H1 (cell line): ENCODE measurements around the gene FKBP1A. TPM values are rescaled to one million over a fixed set of nuclear protein-coding genes. Genes with fewer than 3 reads are reported as not detected.

Experiments used
- CTCF ChIA-PET: fragments of 300-600 bp; sonication (Branson Sonifier 250); formaldehyde crosslinking; loops from one replicate; lab custom pipeline; 2021; ENCODE audit not compliant: partially characterized antibody; lab: Charles Lee
- POLR2A ChIA-PET: fragments of 300-600 bp; sonication (Branson Sonifier 250); formaldehyde crosslinking; loops from one replicate; lab custom pipeline; 2021; ENCODE audit warnings: inconsistent platforms; ENCODE audit not compliant: partially characterized antibody; lab: Charles Lee
- DNase-seq, 2 experiments: peaks; one replicate each; pipeline versions ENCODE4 v3.0.0 to v3.0.0-alpha.2; 2010 to 2022; ENCODE audit warnings: low spot score in 2 of 2, low read depth in 1 of 2, mixed read lengths in 1 of 2
- FAIRE-seq: peaks from 2 replicates; lab custom pipeline; 2011; peaks lifted over from hg19 to GRCh38; lab: Jason Lieb, UNC
- H2AFZ ChIP-seq: 2 replicates; pipeline ENCODE4 v1.8.1; 2012; ENCODE audit warnings: low read length, inconsistent platforms
- H2AK5ac ChIP-seq: 2 replicates; pipeline ENCODE4 v1.6.1; 2013; ENCODE audit warnings: low read depth, low read length
- H2BK120ac ChIP-seq: replicated peaks from 2 replicates; pipeline ENCODE3; 2013; ENCODE audit warnings: low read depth, low read length, inconsistent platforms
- H2BK12ac ChIP-seq: 2 replicates; pipeline ENCODE4 v1.6.1; 2013; ENCODE audit warnings: low read depth, low read length
- H2BK15ac ChIP-seq: 2 replicates; pipeline ENCODE4 v1.6.1; 2013; ENCODE audit warnings: low read length
- H2BK20ac ChIP-seq: 2 replicates; pipeline ENCODE4 v1.6.1; 2013; ENCODE audit warnings: low read length
- H2BK5ac ChIP-seq: 2 replicates; pipeline ENCODE4 v1.6.1; 2013; ENCODE audit warnings: low read depth, low read length
- H3K14ac ChIP-seq: 2 replicates; pipeline ENCODE4 v1.6.1; 2013; ENCODE audit warnings: inconsistent platforms; ENCODE audit not compliant: insufficient read length
- H3K18ac ChIP-seq: 2 replicates; pipeline ENCODE4 v1.6.1; 2013; ENCODE audit warnings: low read length; ENCODE audit errors: extremely low read depth
- H3K23ac ChIP-seq: 2 replicates; pipeline ENCODE4 v1.6.1; 2013; ENCODE audit warnings: inconsistent platforms; ENCODE audit not compliant: insufficient read length
- H3K23me2 ChIP-seq: 2 replicates; pipeline ENCODE4 v1.6.1; 2013; ENCODE audit warnings: low read depth, low read length
- H3K27ac ChIP-seq: 2 replicates; pipeline ENCODE4 v1.6.1; 2011; ENCODE audit warnings: low read depth, low read length, inconsistent platforms
- H3K27me3 ChIP-seq, 4 experiments: replicated peaks in 1 of 4; 1 replicate in 1 of 4; 2 replicates in 3 of 4; pipeline versions ENCODE4 v1.6.1 to v1.8.1; 2011 to 2013; ENCODE audit warnings: low read length in 3 of 4, mild to moderate bottlenecking in 3 of 4, inconsistent platforms in 2 of 4, mixed read lengths in 2 of 4, moderate library complexity in 1 of 4; ENCODE audit not compliant: control insufficient read depth in 3 of 4, insufficient read depth in 3 of 4; ENCODE audit errors: extremely low read depth in 1 of 4
- H3K36me3 ChIP-seq, 4 experiments: 2 replicates each; pipeline versions ENCODE4 v1.6.1 to v1.8.1; 2011 to 2013; ENCODE audit warnings: mild to moderate bottlenecking in 4 of 4, low read length in 3 of 4, moderate library complexity in 2 of 4, control low read depth in 1 of 4, inconsistent platforms in 1 of 4; ENCODE audit not compliant: insufficient read depth in 4 of 4, control insufficient read depth in 2 of 4
- H3K4ac ChIP-seq: replicated peaks from 2 replicates; pipeline ENCODE3; 2013; ENCODE audit warnings: low read length, low read depth, mixed read lengths, inconsistent platforms; ENCODE audit not compliant: insufficient read length
- H3K4me1 ChIP-seq, 4 experiments: replicated peaks in 1 of 4; 1 replicate in 1 of 4; 2 replicates in 3 of 4; pipeline versions ENCODE4 v1.6.1 to v1.8.1; 2011 to 2013; ENCODE audit warnings: low read length in 3 of 4, inconsistent platforms in 2 of 4, mixed read lengths in 1 of 4; ENCODE audit not compliant: insufficient read depth in 4 of 4, control insufficient read depth in 3 of 4
- H3K4me2 ChIP-seq, 2 experiments: 2 replicates each; pipeline versions ENCODE4 v1.6.1 to v1.8.1; 2011 to 2013; ENCODE audit warnings: low read depth in 2 of 2, low read length in 2 of 2, control low read depth in 1 of 2, inconsistent platforms in 1 of 2, mild to moderate bottlenecking in 1 of 2; ENCODE audit not compliant: insufficient read depth in 1 of 2
- H3K4me3 ChIP-seq, 4 experiments: fragments of 200-600, 300-600 bp in 1 of 4; sonication (generic), shearing (Covaris generic), sonication (Bioruptor Twin) in 1 of 4; 2 replicates each; pipeline versions ENCODE4 v1.5.1 to v1.8.1; 2011 to 2016; ENCODE audit warnings: low read length in 4 of 4, low read depth in 3 of 4, control low read depth in 2 of 4, inconsistent platforms in 2 of 4, mild to moderate bottlenecking in 2 of 4, mixed read lengths in 1 of 4, moderate library complexity in 1 of 4; ENCODE audit not compliant: insufficient read depth in 2 of 4; ENCODE audit errors: extremely low read depth in 1 of 4
- H3K56ac ChIP-seq: replicated peaks from 2 replicates; pipeline ENCODE3; 2013; ENCODE audit warnings: low read depth, mild to moderate bottlenecking, mixed read lengths, low read length, inconsistent platforms; ENCODE audit not compliant: insufficient read length
- H3K79me1 ChIP-seq: 2 replicates; pipeline ENCODE4 v1.6.1; 2013; ENCODE audit warnings: low read depth, low read length, control low read depth
- H3K79me2 ChIP-seq, 2 experiments: 2 replicates each; pipeline versions ENCODE4 v1.6.1 to v1.8.1; 2012 to 2013; ENCODE audit warnings: low read length in 2 of 2, mild to moderate bottlenecking in 2 of 2, inconsistent platforms in 1 of 2; ENCODE audit not compliant: insufficient read depth in 2 of 2, control insufficient read depth in 1 of 2
- H3K9ac ChIP-seq, 4 experiments: replicated peaks in 1 of 4; 1 replicate in 1 of 4; 2 replicates in 3 of 4; pipeline versions ENCODE4 v1.6.1 to v1.8.1; 2011 to 2013; ENCODE audit warnings: low read depth in 3 of 4, low read length in 3 of 4, control low read depth in 2 of 4, mild to moderate bottlenecking in 2 of 4, moderate library complexity in 2 of 4, inconsistent platforms in 1 of 4; ENCODE audit errors: extremely low read depth in 1 of 4
- H3K9me3 ChIP-seq, 2 experiments: 2 replicates each; pipeline versions ENCODE4 v1.6.1 to v1.8.1; 2012 to 2013; ENCODE audit warnings: mild to moderate bottlenecking in 2 of 2, moderate library complexity in 2 of 2, control low read depth in 1 of 2, inconsistent platforms in 1 of 2, low read depth in 1 of 2, low read length in 1 of 2, mixed read lengths in 1 of 2; ENCODE audit not compliant: insufficient read depth in 2 of 2
- H4K20me1 ChIP-seq, 2 experiments: replicated peaks in 1 of 2; 2 replicates each; pipeline versions ENCODE3 to v1.8.1; 2011 to 2013; ENCODE audit warnings: inconsistent platforms in 2 of 2, low read length in 2 of 2, mild to moderate bottlenecking in 1 of 2; ENCODE audit not compliant: insufficient read depth in 2 of 2, control insufficient read depth in 1 of 2
- H4K5ac ChIP-seq: 2 replicates; pipeline ENCODE4 v1.6.1; 2013; ENCODE audit warnings: low read length, low read depth, mixed read lengths, inconsistent platforms; ENCODE audit not compliant: insufficient read length
- H4K8ac ChIP-seq: 2 replicates; pipeline ENCODE4 v1.8.0; 2013; ENCODE audit warnings: mild to moderate bottlenecking, moderate library complexity, low read length, inconsistent platforms; ENCODE audit not compliant: insufficient read depth; ENCODE audit errors: extremely low read depth
- H4K91ac ChIP-seq: replicated peaks from 2 replicates; pipeline ENCODE3; 2013; ENCODE audit warnings: low read length, mixed read lengths, inconsistent platforms; ENCODE audit not compliant: insufficient read length
- RBBP5 ChIP-seq: IDR thresholded peaks from 2 replicates; pipeline ENCODE4 v1.7.1; 2012; ENCODE audit warnings: low read depth, mild to moderate bottlenecking, inconsistent platforms, low read length, moderate library complexity, borderline replicate concordance
- SP2 ChIP-seq: IDR thresholded peaks from 2 replicates; pipeline ENCODE4 v1.6.1; 2012; ENCODE audit warnings: mild to moderate bottlenecking, low read length, inconsistent platforms
- TCF12 ChIP-seq: IDR thresholded peaks from 2 replicates; pipeline ENCODE4 v1.6.1; 2011; ENCODE audit warnings: low read depth, mild to moderate bottlenecking, low read length
- WGBS, 2 experiments: shearing (Covaris generic) in 1 of 2; methylation state at CpG; one replicate each; pipeline versions ENCODE4 v1.1.6 to v1.1.7; 2013 to 2015; ENCODE audit warnings: low lambda C conversion rate in 2 of 2, mixed read lengths in 2 of 2, inconsistent platforms in 1 of 2, low coverage in 1 of 2, missing lambda C conversion rate in 1 of 2; ENCODE audit not compliant: insufficient replicate concordance in 2 of 2, insufficient coverage in 1 of 2, insufficient read length in 1 of 2; ENCODE audit errors: extremely low coverage in 1 of 2, missing lambda C conversion rate in 1 of 2; 5-methylcytosine and 5-hydroxymethylcytosine counted together
- polyA plus RNA-seq, 7 experiments: library from polyadenylated mRNA; depleted of rRNA in 3 of 7; stranded (reverse) in 5 of 7; unstranded in 2 of 7; fragments of >200 nt in 5 of 7; fragments of 200-250 nt in 2 of 7; gene quantifications; 1 replicate in 5 of 7; 2 replicates in 1 of 7; 4 replicates in 1 of 7; pipeline versions ENCODE4 v1.2.1 to v1.2.3, GENCODE V29; 2011 to 2013; ENCODE audit warnings: missing spikeins in 2 of 7, mixed read lengths in 2 of 7
- total RNA-seq: library from RNA; stranded (reverse); fragmentation: NEBNext Ultra II Directional; extraction: Animal tissue kit (Norgen Biotek cat#: 25700); gene quantifications from 2 replicates; pipeline ENCODE4 v1.2.1, GENCODE V29; 2021

The FKBP1A gene
- total and polyA plus RNA-seq, 2 of the 8 experiments (the other 6 are each of a cell fraction or from before 2014, with no cell fraction given), result 250 to 685 TPM

- H3K23ac ChIP-seq, result no peak overlapping the region
- H2BK12ac ChIP-seq, result no peak overlapping the region
- no peak overlapping the region for H3K14ac ChIP-seq
- no peak overlapping the region for H4K8ac ChIP-seq
- no peak overlapping the region for H2BK15ac ChIP-seq
- 0 out of 2 replicates have a peak, but pooled peaks cover 4% of the 10 kb centered on the region for H3K79me1 ChIP-seq
- H3K27ac ChIP-seq, result no peak overlapping the region
- H3K4me1 ChIP-seq, result no peaks in the 10 kb centered on the region
- no peak overlapping the region for H2AFZ ChIP-seq
- CTCF ChIA-PET, result interaction anchor here (0.7 to 1.1 kb wide), 4 partner anchors 10 to 1016 kb away, joined by 3 to 5 read pairs (median 3); no protein-coding TSS in a partner anchor
- H3K36me3 ChIP-seq, result peaks cover 6 to 47% (median 20%) of the 10 kb centered on the region in 4 experiments
- 0 out of 7 replicates have a peak overlapping the region, but pooled peaks of 1 of the 4 experiments have one; percentile 11 for H3K9ac ChIP-seq
- no peaks in the 10 kb centered on the region for H3K23me2 ChIP-seq
- no peak overlapping the region for H3K56ac ChIP-seq
- no peak overlapping the region for H3K4ac ChIP-seq
- no peak overlapping the region for H4K91ac ChIP-seq
- H3K4me2 ChIP-seq, result no peak overlapping the region
- TF ChIP-seq SP2 (no peak), RBBP5 (no peak), TCF12 (no peak)
- TF ChIP-seq, all 59 proteins: peak for 0
- Histone ChIP-seq H2BK120ac (no peak overlapping the region), H3K9me3 (no peaks in the 10 kb centered on the region), H3K4me3 (no peak overlapping the region), H4K20me1 (peaks cover 8 to 16% of the 10 kb centered on the region in 2 experiments), H3K27me3 (no peaks in the 10 kb centered on the region), H2AK5ac (no peak overlapping the region), H2BK5ac (no peak overlapping the region), H3K18ac (no peak overlapping the region), H2BK20ac (no peak overlapping the region), H3K79me2 (peaks cover 0 to 16% of the 10 kb centered on the region in 2 experiments; a peak in 2 of 4 replicates), H4K5ac (no peak overlapping the region)
- DNase-seq (no peak), FAIRE-seq (no peak)
- 93% methylated on average over 3 of the region's 3 CpGs; no CpG with 5 or more reads in 1 of the 2 experiments for WGBS, 2 experiments
- POLR2A ChIA-PET, result interaction anchor here (1.1 to 1.5 kb wide), 2 partner anchors 8 to 12 kb away, joined by 3 read pairs; no protein-coding TSS in a partner anchor
Observed at GRCh38 chr20:1369970-1370369, 22.9 kb downstream of the FKBP1A start.
